Gastroesophageal sphincter (tissue), 4 donors: ENCODE data around the gene TCP10L. TPM values are rescaled to one million over a fixed set of nuclear protein-coding genes. Genes with fewer than 3 reads are reported as not detected.

Experiments
- ATAC-seq: fragments of 150-250 bp; one replicate; pipeline ENCODE4 v1.9.1; 2016; ENCODE audit warnings: mild to moderate bottlenecking, moderate library complexity
- H3K27ac ChIP-seq, 4 donors: fragments of 200-600 bp; sonication (generic) in 3 of 4; 1 replicate in 3 of 4; 2 replicates in 1 of 4; pipeline ENCODE4 v1.5.1; 2016 to 2019
- H3K27me3 ChIP-seq: fragments of 200-600 bp; sonication (generic); one replicate; pipeline ENCODE4 v1.5.1; 2019
- H3K36me3 ChIP-seq, 2 donors: fragments of 200-600 bp; sonication (generic); one replicate each; pipeline ENCODE4 v1.5.1; 2019; ENCODE audit warnings: control low read depth in 1 of 2
- H3K4me1 ChIP-seq, 3 donors: fragments of 200-600 bp; sonication (generic); 1 replicate in 2 of 3; 2 replicates in 1 of 3; pipeline ENCODE4 v1.5.1; 2016 to 2019; ENCODE audit warnings: control low read depth in 2 of 3
- H3K4me3 ChIP-seq, 2 donors: fragments of 200-600 bp; sonication (generic); one replicate each; pipeline ENCODE4 v1.5.1; 2019; ENCODE audit warnings: mild to moderate bottlenecking in 1 of 2, moderate library complexity in 1 of 2
- H3K9me3 ChIP-seq, 3 donors: fragments of 200-600 bp; sonication (generic); one replicate each; pipeline ENCODE4 v1.5.1; 2017 to 2019; ENCODE audit warnings: control low read depth in 2 of 3
- EP300 ChIP-seq: sonication (generic); formaldehyde crosslinking; IDR thresholded peaks from one replicate; pipeline ENCODE4 v1.6.1; 2017; ENCODE audit warnings: antibody characterized with exemption, mild to moderate bottlenecking
- POLR2A ChIP-seq, 2 donors: fragments of 450-650 bp; IDR thresholded peaks; one replicate each; pipeline ENCODE4 v1.6.1; 2017; ENCODE audit warnings: antibody characterized with exemption in 2 of 2, mild to moderate bottlenecking in 2 of 2, moderate library complexity in 1 of 2
- POLR2AphosphoS5 ChIP-seq: sonication (generic); formaldehyde crosslinking; IDR thresholded peaks from one replicate; pipeline ENCODE4 v1.6.1; 2017; ENCODE audit warnings: antibody characterized with exemption
- WGBS, 2 donors: methylation state at CpG; one replicate each; pipeline ENCODE4 v1.1.5; 2018; ENCODE audit warnings: low coverage in 1 of 2; 5-methylcytosine and 5-hydroxymethylcytosine counted together
- total RNA-seq, 4 donors: library from RNA; depleted of rRNA; stranded (reverse); fragments of >200 nt; gene quantifications; one replicate each; pipeline ENCODE4 v1.1.0, GENCODE V29; 2016
- TF ChIP-seq, protein P1 (sequence below), 4 experiments: fragments of 200-600 bp in 2 of 4; fragments of 450-650 bp in 2 of 4; sonication (generic) in 1 of 4; IDR thresholded peaks; one replicate each; pipeline ENCODE4 v1.5.1; 2017 to 2019; ENCODE audit warnings: antibody characterized with exemption in 4 of 4, mild to moderate bottlenecking in 2 of 4, moderate library complexity in 2 of 4

The TCP10L gene
- total RNA-seq, 4 donors from 2014 or later = 1.6 to 2.7 TPM; not detected in 2

DNA sequence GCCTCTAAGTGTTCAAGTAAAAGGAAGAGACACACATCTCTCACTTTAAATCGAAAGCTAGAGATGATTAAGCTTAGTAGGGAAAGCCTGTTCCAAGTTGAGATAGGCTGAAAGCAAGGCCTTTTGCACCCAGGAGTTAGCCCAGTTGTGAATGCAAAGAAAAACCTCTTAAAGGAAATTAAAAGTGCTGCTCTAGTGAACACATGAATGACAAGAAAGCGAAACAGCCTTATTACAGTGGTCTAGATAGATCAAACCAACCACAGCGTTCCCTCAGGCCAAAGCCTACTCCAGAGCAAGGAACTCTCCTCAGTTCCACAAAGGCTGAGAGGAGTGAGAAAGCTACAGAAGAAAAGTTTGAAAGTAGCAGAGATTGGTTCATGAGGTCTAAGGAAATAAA, 14.9 kb downstream of the TCP10L start:
- no peak overlapping the region for H3K4me3 ChIP-seq
- TF ChIP-seq POLR2A (IDR thresholded peaks at IDR 0.05) = no peak
- TF ChIP-seq POLR2AphosphoS5 = no peak
- TF ChIP-seq EP300 = no peak
- TF ChIP-seq, protein P1, sequence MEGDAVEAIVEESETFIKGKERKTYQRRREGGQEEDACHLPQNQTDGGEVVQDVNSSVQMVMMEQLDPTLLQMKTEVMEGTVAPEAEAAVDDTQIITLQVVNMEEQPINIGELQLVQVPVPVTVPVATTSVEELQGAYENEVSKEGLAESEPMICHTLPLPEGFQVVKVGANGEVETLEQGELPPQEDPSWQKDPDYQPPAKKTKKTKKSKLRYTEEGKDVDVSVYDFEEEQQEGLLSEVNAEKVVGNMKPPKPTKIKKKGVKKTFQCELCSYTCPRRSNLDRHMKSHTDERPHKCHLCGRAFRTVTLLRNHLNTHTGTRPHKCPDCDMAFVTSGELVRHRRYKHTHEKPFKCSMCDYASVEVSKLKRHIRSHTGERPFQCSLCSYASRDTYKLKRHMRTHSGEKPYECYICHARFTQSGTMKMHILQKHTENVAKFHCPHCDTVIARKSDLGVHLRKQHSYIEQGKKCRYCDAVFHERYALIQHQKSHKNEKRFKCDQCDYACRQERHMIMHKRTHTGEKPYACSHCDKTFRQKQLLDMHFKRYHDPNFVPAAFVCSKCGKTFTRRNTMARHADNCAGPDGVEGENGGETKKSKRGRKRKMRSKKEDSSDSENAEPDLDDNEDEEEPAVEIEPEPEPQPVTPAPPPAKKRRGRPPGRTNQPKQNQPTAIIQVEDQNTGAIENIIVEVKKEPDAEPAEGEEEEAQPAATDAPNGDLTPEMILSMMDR (IDR thresholded peaks at IDR 0.05) = no peak
- no peaks in the 10 kb centered on the region for H3K9me3 ChIP-seq
- no peak overlapping the region for H3K27ac ChIP-seq
- peaks cover 0 to 15% (median 0%) of the 10 kb centered on the region in 3 donors for H3K4me1 ChIP-seq
- no peak for ATAC-seq
- 83 to 100% methylated on average over 1 to 3 of the region's 3 CpGs for WGBS, 2 donors
- H3K27me3 ChIP-seq = peaks cover 8% of the 10 kb centered on the region
- no peaks in the 10 kb centered on the region for H3K36me3 ChIP-seq

DNA sequence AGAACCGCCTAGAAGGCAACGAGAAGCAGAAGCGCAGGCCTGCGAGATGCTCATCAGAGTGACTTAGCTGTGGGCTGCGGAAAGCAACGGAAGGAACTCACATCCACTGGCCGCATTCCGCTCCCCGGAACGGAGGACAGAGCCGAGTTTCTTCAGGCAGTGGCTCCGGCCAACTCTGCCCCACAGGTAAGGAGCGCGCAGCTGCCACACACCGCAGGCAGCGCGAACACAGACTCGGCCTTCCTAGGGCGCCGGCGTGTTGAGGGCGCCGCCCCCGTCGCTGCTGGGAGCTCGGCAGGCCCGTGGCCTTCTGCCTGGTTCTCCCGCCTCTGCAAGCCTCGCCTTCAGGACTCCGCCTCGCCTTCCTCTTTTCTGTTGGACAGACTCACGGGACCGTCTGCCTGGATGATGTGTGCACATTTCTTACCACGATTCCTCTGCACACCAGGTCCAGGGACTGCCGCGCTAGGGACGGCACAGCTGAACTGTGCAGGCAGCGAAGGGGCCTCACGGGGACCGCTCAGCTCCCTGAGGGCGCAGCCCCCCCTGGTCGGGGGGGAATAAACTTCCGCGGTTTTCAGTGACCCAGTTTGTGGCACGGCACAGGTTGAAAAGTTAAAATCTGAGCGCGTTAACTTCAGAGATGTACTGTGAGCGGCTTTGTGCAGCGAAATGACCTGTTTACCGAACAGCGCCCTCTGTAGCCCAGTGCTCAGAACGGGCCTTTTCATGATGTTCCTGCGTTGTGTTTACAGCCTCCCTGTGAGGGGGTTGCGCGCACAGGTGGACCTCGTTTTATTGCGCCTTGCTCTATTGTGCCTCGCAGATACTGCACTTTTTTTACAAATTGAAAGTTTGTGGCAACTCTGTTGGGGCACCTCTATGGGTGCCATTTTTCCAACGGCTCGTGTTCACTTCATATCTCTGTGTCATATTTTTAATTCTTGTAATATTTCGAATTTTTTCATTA, 15.8 kb downstream of the TCP10L start:
- H3K36me3 ChIP-seq = no peaks in the 10 kb centered on the region
- peak; percentile 92 for ATAC-seq
- peaks cover 8% of the 10 kb centered on the region for H3K27me3 ChIP-seq
- peak overlapping the region; percentile 47 to 60 for H3K4me3 ChIP-seq
- WGBS, 2 donors = 8 to 9% methylated on average over 9 to 20 of the region's 61 CpGs
- H3K27ac ChIP-seq = peak overlapping the region; percentile 51 to 87 (median 86)
- peaks cover 0 to 2% (median 0%) of the 10 kb centered on the region in 3 donors for H3K9me3 ChIP-seq
- TF ChIP-seq, protein P1 (IDR thresholded peaks at IDR 0.05) = peak; percentile 72 to 85 (median 82)
- TF ChIP-seq POLR2AphosphoS5 (peak; percentile 19), POLR2A (IDR thresholded peaks at IDR 0.05) (no peak)
- H3K4me1 ChIP-seq = peaks cover 0 to 15% (median 0%) of the 10 kb centered on the region in 3 donors

DNA sequence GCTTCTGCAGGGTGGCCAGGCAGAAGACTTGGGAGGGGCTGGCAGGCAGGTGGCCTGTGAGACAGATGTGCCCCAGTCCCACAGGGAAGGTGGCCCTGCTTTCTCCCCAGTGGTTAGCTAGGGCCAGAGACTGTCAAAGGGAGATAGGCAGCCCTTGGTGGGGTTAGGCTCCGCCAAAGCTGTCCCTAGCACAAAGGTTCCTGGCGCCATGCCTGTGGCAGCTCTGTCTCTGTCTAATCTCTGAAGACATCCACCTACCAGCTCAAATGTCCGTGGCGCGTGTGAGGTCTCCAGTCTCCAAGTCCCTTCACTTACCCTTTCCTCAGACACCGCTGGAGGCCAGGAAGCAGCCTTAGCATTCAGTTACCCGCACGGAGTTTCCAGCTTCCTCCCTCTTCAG, 17.7 kb downstream of the TCP10L start:
- TF ChIP-seq EP300 = no peak
- TF ChIP-seq POLR2AphosphoS5 = no peak
- TF ChIP-seq, protein P1 (IDR thresholded peaks at IDR 0.05) = no peak
- Histone ChIP-seq H3K9me3 (peaks cover 0 to 7% (median 0%) of the 10 kb centered on the region in 3 donors), H3K36me3 (no peaks in the 10 kb centered on the region), H3K4me3 (no peak overlapping the region), H3K4me1 (peaks cover 0 to 21% (median 0%) of the 10 kb centered on the region in 3 donors), H3K27me3 (no peaks in the 10 kb centered on the region), H3K27ac (no peak overlapping the region)
- ATAC-seq = no peak
- WGBS, 2 donors = 95 to 96% methylated on average over 4 to 8 of the region's 8 CpGs

DNA sequence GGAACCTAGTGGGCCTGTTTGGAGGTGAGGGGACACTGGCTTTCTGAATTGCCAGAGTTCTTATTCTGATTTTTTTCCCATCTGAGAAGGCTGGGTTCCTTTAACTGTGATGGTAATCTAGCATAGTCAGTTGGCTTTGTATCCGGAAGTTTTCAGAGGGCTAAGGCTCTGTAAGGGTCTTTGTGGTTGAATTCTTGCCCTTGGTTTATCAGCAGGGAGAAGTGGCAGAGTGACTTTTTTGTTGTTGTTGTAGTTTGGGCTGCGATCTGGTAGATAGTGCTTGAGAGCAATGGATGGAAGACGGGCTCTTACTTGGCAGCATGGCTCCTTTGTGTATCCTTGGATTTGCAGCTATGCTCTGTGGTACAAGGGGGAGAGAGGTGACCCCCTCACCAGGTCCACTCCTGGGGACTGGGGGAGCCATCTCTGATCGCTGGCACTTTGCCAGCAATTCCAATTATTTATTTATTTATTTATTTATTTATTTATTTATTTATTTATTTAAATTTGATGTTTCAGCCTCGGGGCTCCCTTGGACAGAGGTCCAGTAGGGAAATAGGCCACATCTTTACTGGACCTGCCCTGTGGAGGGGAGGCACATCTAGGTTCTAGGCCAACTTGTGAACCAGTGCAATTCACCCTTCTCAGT, 18.5 kb downstream of the TCP10L start:
- peaks cover 0 to 7% (median 0%) of the 10 kb centered on the region in 3 donors for H3K9me3 ChIP-seq
- TF ChIP-seq EP300 (no peak), POLR2AphosphoS5 (no peak), POLR2A (IDR thresholded peaks at IDR 0.05) (no peak)
- TF ChIP-seq, protein P1 (IDR thresholded peaks at IDR 0.05) = no peak
- peaks cover 0 to 27% (median 0%) of the 10 kb centered on the region in 3 donors for H3K4me1 ChIP-seq
- WGBS, 2 donors = 78 to 90% methylated on average over 3 to 4 of the region's 5 CpGs
- no peak overlapping the region for H3K27ac ChIP-seq
- H3K4me3 ChIP-seq = no peak overlapping the region
- H3K36me3 ChIP-seq = no peaks in the 10 kb centered on the region
- ATAC-seq = no peak
- H3K27me3 ChIP-seq = no peaks in the 10 kb centered on the region
